IMR-90 (cell line): ENCODE data around the gene ARHGAP15. TPM values are rescaled to one million over a fixed set of nuclear protein-coding genes. Genes with fewer than 3 reads are reported as not detected.

Source experiments
- ATAC-seq: fragments of 200-7000 bp; cut with Tn5 transposase; 2 replicates; pipeline ENCODE4 v1.9.1; 2020; ENCODE audit warnings: low read depth, mild to moderate bottlenecking, moderate library complexity
- BruUV-seq: library from RNA; stranded (reverse); fragments of 400-500 nt; replicated peaks from 2 replicates; lab custom pipeline; 2021; lab: Mats Ljungman, UMichigan
- CTCF ChIA-PET: fragments of 300-600 bp; formaldehyde crosslinking; extraction: SDS; loops from one replicate; lab custom pipeline; 2021; ENCODE audit warnings: antibody characterized with exemption; lab: Yijun Ruan, JAX
- POLR2A ChIA-PET: fragments of 300-600 bp; sonication (Branson Sonifier 250); formaldehyde crosslinking; loops from one replicate; lab custom pipeline; 2022; ENCODE audit warnings: antibody characterized with exemption; ENCODE audit not compliant: unreplicated experiment; lab: Charles Lee
- DNase-seq: peaks from one replicate; pipeline ENCODE4 v3.0.0; 2013
- H2AFZ ChIP-seq: replicated peaks from 2 replicates; pipeline ENCODE3; 2013; ENCODE audit warnings: low read length, mild to moderate bottlenecking; ENCODE audit not compliant: poor library complexity
- H2AK5ac ChIP-seq: 2 replicates; pipeline ENCODE4 v1.6.1; 2013; ENCODE audit warnings: low read depth, low read length, inconsistent platforms
- H2AK9ac ChIP-seq: replicated peaks from 2 replicates; pipeline ENCODE3; 2013; ENCODE audit warnings: mild to moderate bottlenecking, low read depth, low read length, moderate library complexity; ENCODE audit not compliant: poor library complexity
- H2BK120ac ChIP-seq: 2 replicates; pipeline ENCODE4 v1.6.1; 2013; ENCODE audit warnings: low read depth, low read length, inconsistent platforms
- H2BK15ac ChIP-seq: 3 replicates; pipeline ENCODE4 v1.6.1; 2013; ENCODE audit warnings: low read depth, low read length, inconsistent platforms
- H2BK20ac ChIP-seq: 2 replicates; pipeline ENCODE4 v1.6.1; 2013; ENCODE audit warnings: low read depth, mild to moderate bottlenecking, inconsistent platforms, low read length, moderate library complexity
- H2BK5ac ChIP-seq: 2 replicates; pipeline ENCODE4 v1.6.1; 2013; ENCODE audit warnings: mild to moderate bottlenecking, low read depth, low read length, inconsistent platforms; ENCODE audit not compliant: poor library complexity, severe bottlenecking
- H3K14ac ChIP-seq: replicated peaks from 2 replicates; pipeline ENCODE4 v1.6.1; 2013; ENCODE audit warnings: low read depth, low read length, inconsistent platforms
- H3K18ac ChIP-seq: 2 replicates; pipeline ENCODE4 v1.6.1; 2013; ENCODE audit warnings: low read depth, low read length, control low read depth
- H3K23ac ChIP-seq: 2 replicates; pipeline ENCODE4 v1.6.1; 2013; ENCODE audit warnings: low read depth, low read length, inconsistent platforms
- H3K27ac ChIP-seq: 2 replicates; pipeline ENCODE4 v1.5.1; 2013; ENCODE audit warnings: mild to moderate bottlenecking, control low read depth, low read length; ENCODE audit not compliant: insufficient read depth
- H3K27me3 ChIP-seq: 2 replicates; pipeline ENCODE4 v1.6.1; 2013; ENCODE audit warnings: low read length; ENCODE audit not compliant: control insufficient read depth, insufficient read depth
- H3K36me3 ChIP-seq: 2 replicates; pipeline ENCODE4 v1.6.1; 2013; ENCODE audit warnings: low read length, mixed read lengths; ENCODE audit not compliant: control insufficient read depth, insufficient read depth
- H3K4ac ChIP-seq: 2 replicates; pipeline ENCODE4 v1.6.1; 2013; ENCODE audit warnings: low read depth, low read length, inconsistent platforms
- H3K4me1 ChIP-seq: 2 replicates; pipeline ENCODE4 v1.6.1; 2013; ENCODE audit warnings: low read length, mixed read lengths; ENCODE audit not compliant: control insufficient read depth, insufficient read depth
- H3K4me2 ChIP-seq: 2 replicates; pipeline ENCODE4 v1.6.1; 2013; ENCODE audit warnings: low read depth, mild to moderate bottlenecking, control low read depth, low read length, moderate library complexity
- H3K4me3 ChIP-seq: 2 replicates; pipeline ENCODE4 v1.5.1; 2013; ENCODE audit warnings: low read depth, mild to moderate bottlenecking, control low read depth, low read length, moderate library complexity; ENCODE audit not compliant: insufficient read depth
- H3K56ac ChIP-seq: 2 replicates; pipeline ENCODE4 v1.6.1; 2013; ENCODE audit warnings: low read length, inconsistent platforms; ENCODE audit not compliant: insufficient read depth; ENCODE audit errors: extremely low read depth
- H3K79me1 ChIP-seq, 2 experiments: 2 replicates each; pipeline ENCODE4 v1.6.1; 2013; ENCODE audit warnings: low read length in 2 of 2, inconsistent platforms in 1 of 2, low read depth in 1 of 2
- H3K9ac ChIP-seq: 2 replicates; pipeline ENCODE4 v1.6.1; 2013; ENCODE audit warnings: low read depth, low read length, control low read depth
- H3K9me1 ChIP-seq: 2 replicates; pipeline ENCODE4 v1.6.1; 2013; ENCODE audit warnings: low read length, inconsistent platforms; ENCODE audit not compliant: insufficient read depth
- H3K9me3 ChIP-seq: 2 replicates; pipeline ENCODE4 v1.6.1; 2013; ENCODE audit warnings: low read length; ENCODE audit not compliant: control insufficient read depth, insufficient read depth
- H4K20me1 ChIP-seq: 2 replicates; pipeline ENCODE4 v1.6.1; 2013; ENCODE audit warnings: low read length, inconsistent platforms; ENCODE audit not compliant: insufficient read depth
- H4K5ac ChIP-seq: 2 replicates; pipeline ENCODE4 v1.6.1; 2013; ENCODE audit warnings: mild to moderate bottlenecking, low read depth, low read length, control low read depth
- H4K8ac ChIP-seq, 2 experiments: 2 replicates each; pipeline ENCODE4 v1.6.1; 2013; ENCODE audit warnings: low read depth in 2 of 2, low read length in 2 of 2, control low read depth in 1 of 2, inconsistent platforms in 1 of 2
- H4K91ac ChIP-seq: 2 replicates; pipeline ENCODE4 v1.6.1; 2013; ENCODE audit warnings: low read depth, low read length, inconsistent platforms; ENCODE audit not compliant: insufficient read depth
- BHLHE40 ChIP-seq: fragments of 150-350 bp; IDR thresholded peaks from 2 replicates; pipeline ENCODE4 v1.6.1; 2016; ENCODE audit warnings: mild to moderate bottlenecking, low read depth, low read length
- CHD1 ChIP-seq: IDR thresholded peaks from 2 replicates; pipeline ENCODE4 v1.6.1; 2012; ENCODE audit warnings: low read depth, low read length, improper control_type of control experiment
- MAZ ChIP-seq: IDR thresholded peaks from 2 replicates; pipeline ENCODE4 v1.6.1; 2012; ENCODE audit warnings: low read depth, mild to moderate bottlenecking, low read length, improper control_type of control experiment, moderate library complexity, borderline replicate concordance
- MXI1 ChIP-seq: IDR thresholded peaks from 2 replicates; pipeline ENCODE4 v1.6.1; 2012; ENCODE audit warnings: low read depth, mild to moderate bottlenecking, low read length, moderate library complexity, borderline replicate concordance
- RAD21 ChIP-seq: IDR thresholded peaks from 2 replicates; pipeline ENCODE4 v1.6.1; 2012; ENCODE audit warnings: low read length, improper control_type of control experiment
- SMC3 ChIP-seq: fragments of 150-350 bp; IDR thresholded peaks from 2 replicates; pipeline ENCODE4 v1.6.1; 2016; ENCODE audit warnings: low read depth, mild to moderate bottlenecking, antibody characterized with exemption, low read length, moderate library complexity
- dilution Hi-C: fragments of 300-500 bp; cut with HindIII; formaldehyde crosslinking; loops from one replicate; pipeline ENCODE4 v1.14.3; 2018; ENCODE audit warnings: low sequenced_read_pairs; ENCODE audit not compliant: unreplicated experiment
- in situ Hi-C: fragments of 300-500 bp; cut with MboI; formaldehyde crosslinking; loops from 3 replicates; pipeline ENCODE4 v1.14.3; 2019; ENCODE audit warnings: low sequenced_read_pairs, inconsistent platforms, mixed read lengths
- intact Hi-C: fragments of 100-400 bp; cut with micrococcal nuclease; formaldehyde crosslinking; loops from 2 replicates; pipeline ENCODE4 v1.10.0; 2022
- polyA plus RNA-seq, 3 experiments: library from polyadenylated mRNA; depleted of rRNA; stranded (reverse); fragments of >200 nt; gene quantifications; 2 replicates each; pipeline ENCODE4 v1.2.3, GENCODE V29; 2012; ENCODE audit warnings: low replicate concordance in 1 of 3
- total RNA-seq: library from RNA; depleted of rRNA; stranded (reverse); fragments of >200 nt; gene quantifications from 2 replicates; pipeline ENCODE4 v1.2.3, GENCODE V29; 2012
- TF ChIP-seq, protein P1 (sequence below): fragments of 150-350 bp; IDR thresholded peaks from 2 replicates; pipeline ENCODE4 v1.6.1; 2016; ENCODE audit warnings: low read depth, mild to moderate bottlenecking, low read length, moderate library complexity, borderline replicate concordance

ARHGAP15 gene
- total and polyA plus RNA-seq, 2 of the 4 experiments (the other 2 are of a cell fraction) = not detected

DNA sequence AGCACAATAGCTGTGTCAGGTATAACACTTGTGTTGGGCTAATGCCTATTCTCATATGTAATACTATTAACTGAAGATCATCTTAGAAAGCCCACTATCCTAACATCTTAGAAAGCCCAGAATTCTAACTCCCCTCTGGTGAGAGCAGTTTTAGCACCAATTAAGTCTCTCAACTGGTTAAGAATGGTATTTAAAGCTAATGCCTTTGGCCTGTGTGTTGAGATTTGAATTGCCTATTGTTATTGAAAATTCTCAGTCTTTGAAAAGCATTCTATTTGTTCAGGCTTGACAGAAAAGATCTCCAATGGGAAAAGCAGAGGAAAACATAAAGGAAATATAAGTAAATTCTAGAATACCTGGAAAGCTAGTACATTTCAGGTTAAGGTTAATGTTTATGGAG is 352.5 kb downstream of the ARHGAP15 start:
- Histone ChIP-seq H2AK5ac (no peak overlapping the region), H3K9ac (no peak overlapping the region), H3K27me3 (no peaks in the 10 kb centered on the region), H3K36me3 (no peaks in the 10 kb centered on the region), H3K23ac (no peak overlapping the region), H4K20me1 (no peaks in the 10 kb centered on the region), H2BK120ac (no peak overlapping the region), H3K18ac (no peak overlapping the region), H3K9me3 (no peaks in the 10 kb centered on the region), H4K91ac (no peak overlapping the region), H3K4me3 (no peak overlapping the region), H3K27ac (no peak overlapping the region), H3K14ac (no peak overlapping the region), H2BK15ac (no peak overlapping the region), H2AFZ (no peak overlapping the region), H3K4me2 (no peak overlapping the region), H3K4me1 (peaks cover 1% of the 10 kb centered on the region; the same call in 1 of the 2 replicates), H4K5ac (no peak overlapping the region), H3K79me1 (no peaks in the 10 kb centered on the region), H2BK20ac (no peak overlapping the region), H4K8ac (no peak overlapping the region), H3K4ac (no peak overlapping the region), H2AK9ac (no peak overlapping the region), H3K56ac (no peak overlapping the region), H2BK5ac (no peak overlapping the region), H3K9me1 (no peaks in the 10 kb centered on the region; the same call in 1 of the 2 replicates)
- BruUV-seq = no TSS peak
- dilution Hi-C loops (no loop called here), in situ Hi-C loops (no loop called here), intact Hi-C loops (no loop called here)
- ATAC-seq (no peak), DNase-seq (no peak)
- ChIA-PET POLR2A (no interaction called here), CTCF (no interaction called here)
- TF ChIP-seq CHD1 = no peak
- no peak for TF ChIP-seq SMC3
- no peak for TF ChIP-seq RAD21
- TF ChIP-seq, protein P1, sequence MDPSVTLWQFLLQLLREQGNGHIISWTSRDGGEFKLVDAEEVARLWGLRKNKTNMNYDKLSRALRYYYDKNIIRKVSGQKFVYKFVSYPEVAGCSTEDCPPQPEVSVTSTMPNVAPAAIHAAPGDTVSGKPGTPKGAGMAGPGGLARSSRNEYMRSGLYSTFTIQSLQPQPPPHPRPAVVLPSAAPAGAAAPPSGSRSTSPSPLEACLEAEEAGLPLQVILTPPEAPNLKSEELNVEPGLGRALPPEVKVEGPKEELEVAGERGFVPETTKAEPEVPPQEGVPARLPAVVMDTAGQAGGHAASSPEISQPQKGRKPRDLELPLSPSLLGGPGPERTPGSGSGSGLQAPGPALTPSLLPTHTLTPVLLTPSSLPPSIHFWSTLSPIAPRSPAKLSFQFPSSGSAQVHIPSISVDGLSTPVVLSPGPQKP = no peak
- TF ChIP-seq BHLHE40 = no peak
- no peak for TF ChIP-seq MAZ
- no peak for TF ChIP-seq MXI1
